AG04449 (cell line): ENCODE measurements around the gene PLEKHM1.

Experiments
- CTCF ChIA-PET: fragments of 350-600 bp; formaldehyde crosslinking; extraction: SDS; loops from one replicate; lab custom pipeline; 2021; ENCODE audit warnings: antibody characterized with exemption; lab: Yijun Ruan, JAX
- POLR2A ChIA-PET: fragments of 400-600, 350-600 bp; formaldehyde crosslinking; extraction: SDS; loops from one replicate; lab custom pipeline; 2020; ENCODE audit warnings: antibody characterized with exemption, inconsistent platforms; lab: Yijun Ruan, JAX
- DNase-seq: peaks from one replicate; pipeline ENCODE4 v3.0.0-alpha.2; 2010; ENCODE audit warnings: low read depth, low spot score
- H3K4me3 ChIP-seq: 2 replicates; pipeline ENCODE4 v1.5.1; 2011; ENCODE audit warnings: low read depth, mild to moderate bottlenecking, control low read depth, low read length
- CTCF ChIP-seq: IDR thresholded peaks from one replicate; pipeline ENCODE4 v1.5.1; 2011; ENCODE audit warnings: mild to moderate bottlenecking, moderate library complexity, low read length, control low read depth, inconsistent platforms; ENCODE audit not compliant: insufficient read depth; ENCODE audit errors: missing control alignments

PLEKHM1 gene

GRCh38 chr17:45424769-45425124 is 65.8 kb downstream of the PLEKHM1 start:
- CTCF ChIA-PET, result interaction anchor here (0.8 to 8.0 kb wide), 9 partner anchors 13 to 209 kb away, joined by 4 to 98 read pairs (median 9); partner anchors contain the start of gene FMNL1
- no peak for TF ChIP-seq CTCF
- POLR2A ChIA-PET, result no interaction called here
- no peak for DNase-seq
- no peak overlapping the region for H3K4me3 ChIP-seq

- ChIA-PET POLR2A (no interaction called here), CTCF (interaction anchor here (1.2 to 8.0 kb wide), 5 partner anchors 11 to 208 kb away, joined by 3 to 98 read pairs (median 5); partner anchors contain the start of gene FMNL1)
- no peak for DNase-seq
- no peak for TF ChIP-seq CTCF
- no peak overlapping the region for H3K4me3 ChIP-seq
These were observed 66.6 kb downstream of the PLEKHM1 start for GRCh38 chr17:45423975-45424335.

- ChIA-PET POLR2A (no interaction called here), CTCF (interaction anchor here (1.2 to 8.0 kb wide), 5 partner anchors 10 to 208 kb away, joined by 3 to 98 read pairs (median 5); partner anchors contain the start of gene FMNL1)
These were observed 67.1 kb downstream of the PLEKHM1 start for GRCh38 chr17:45423304-45423974.

GRCh38 chr17:45414990-45415881 is 75.3 kb downstream of the PLEKHM1 start:
- POLR2A ChIA-PET, result no interaction called here
- no peak overlapping the region for H3K4me3 ChIP-seq
- CTCF ChIA-PET, result interaction anchor here (0.7 to 7.1 kb wide), 5 partner anchors 12 to 218 kb away, joined by 3 to 55 read pairs (median 5); no protein-coding TSS in a partner anchor
- DNase-seq, result no peak
- no peak for TF ChIP-seq CTCF

More at GRCh38 chr17:45423304-45423974, 67.1 kb downstream of the PLEKHM1 start:
- DNase-seq, result no peak
- no peak overlapping the region for H3K4me3 ChIP-seq
- no peak for TF ChIP-seq CTCF

GRCh38 chr17:45413498-45413923 is 77.0 kb downstream of the PLEKHM1 start:
- TF ChIP-seq CTCF, result no peak
- DNase-seq, result no peak
- POLR2A ChIA-PET, result no interaction called here
- H3K4me3 ChIP-seq, result no peak overlapping the region
- CTCF ChIA-PET, result interaction anchor here (1.7 to 7.1 kb wide), 2 partner anchors 10 to 14 kb away, joined by 4 to 55 read pairs; no protein-coding TSS in a partner anchor
